Heart left ventricle (tissue), 16 donors: ENCODE data around the gene ARHGAP19. TPM values are rescaled to one million over a fixed set of nuclear protein-coding genes. Genes with fewer than 3 reads are reported as not detected.

Source experiments
- ATAC-seq, 4 donors: fragments of 200-7000 bp; cut with Tn5 transposase; one replicate each; pipeline ENCODE4 v1.9.1; 2020 to 2022; ENCODE audit warnings: moderate library complexity in 4 of 4, mild to moderate bottlenecking in 3 of 4, moderate number of reproducible peaks in 1 of 4
- DNase-seq, 5 donors: peaks; one replicate each; pipeline ENCODE4 v3.0.0-alpha.2; 2020
- H3K27ac ChIP-seq, 12 donors: fragments of 200-600 bp; sonication (generic) in 4 of 12; one replicate each; pipeline versions ENCODE4 v1.5.0 to v1.8.0; 2016 to 2022; ENCODE audit warnings: mild to moderate bottlenecking in 2 of 12
- H3K27me3 ChIP-seq, 9 donors: fragments of 200-600 bp; sonication (generic) in 2 of 9; one replicate each; pipeline versions ENCODE4 v1.5.1 to v1.8.0; 2016 to 2022; ENCODE audit warnings: mild to moderate bottlenecking in 3 of 9
- H3K36me3 ChIP-seq, 9 donors: fragments of 200-600 bp; sonication (generic) in 2 of 9; one replicate each; pipeline versions ENCODE4 v1.5.0 to v1.8.0; 2018 to 2022; ENCODE audit warnings: mild to moderate bottlenecking in 2 of 9
- H3K4me1 ChIP-seq, 12 donors: fragments of 200-600 bp; sonication (generic) in 4 of 12; one replicate each; pipeline versions ENCODE4 v1.5.0 to v1.8.0; 2016 to 2022; ENCODE audit warnings: mild to moderate bottlenecking in 3 of 12
- H3K4me3 ChIP-seq, 12 donors: fragments of 200-600 bp; sonication (generic) in 4 of 12; one replicate each; pipeline versions ENCODE4 v1.5.0 to v1.8.0; 2017 to 2022; ENCODE audit warnings: mild to moderate bottlenecking in 9 of 12, moderate library complexity in 4 of 12
- H3K9me3 ChIP-seq, 12 donors: fragments of 200-600 bp; sonication (generic) in 4 of 12; one replicate each; pipeline versions ENCODE4 v1.5.0 to v1.8.0; 2016 to 2022; ENCODE audit warnings: mild to moderate bottlenecking in 1 of 12
- POLR2A ChIP-seq, 2 donors: fragments of 450-650 bp; IDR thresholded peaks; one replicate each; pipeline ENCODE4 v1.6.1; 2017; ENCODE audit warnings: antibody characterized with exemption in 2 of 2, mild to moderate bottlenecking in 2 of 2, moderate library complexity in 2 of 2
- whole genome bisulfite sequencing, 4 donors: extraction: QIAGEN DNeasy Blood & Tissue Kit in 2 of 4; methylation state at CpG; one replicate each; pipeline versions ENCODE4 v1.1.5 to v1.1.7; 2013 to 2018; 5-methylcytosine and 5-hydroxymethylcytosine counted together
- intact Hi-C, 10 donors: fragments of 100-400 bp; cut with DNase I; formaldehyde crosslinking; loops; one replicate each; pipeline versions ENCODE4 v1.11.1 to v1.14.2; 2022
- polyA plus RNA-seq, 2 donors: library from polyadenylated mRNA; stranded (reverse); fragments of 200-250 nt; gene quantifications; one replicate each; pipeline ENCODE4 v1.2.3, GENCODE V29; 2013
- total RNA-seq, 9 donors: library from RNA; depleted of rRNA in 2 of 9; stranded (reverse); fragments of >200 nt in 2 of 9; fragmentation: NEBNext Ultra II Directional in 3 of 9; extraction: Animal tissue kit (Norgen Biotek cat#: 25700) in 3 of 9; gene quantifications; one replicate each; pipeline versions ENCODE4 v1.1.0 to v1.2.4, GENCODE V29; 2016 to 2023
- TF ChIP-seq, protein P1 (sequence below), 12 donors: fragments of 200-600 bp; sonication (generic) in 4 of 12; IDR thresholded peaks; one replicate each; pipeline versions ENCODE4 v1.5.0 to v1.8.0; 2018 to 2022; ENCODE audit warnings: antibody characterized with exemption in 12 of 12, mild to moderate bottlenecking in 5 of 12
- donor health status: ischemic (EF 13 %, LVEDD 7.1; RV severe dilation, severe dysfunction).
- donor health status: healthy with polysubstance abuse.
- donor health status: DM: no; HTN: yes; CAD: no.
- donor health status: DM: no; HTN: no; CAD: no.
- donor health status: ischemic (EF 25% LVEDD 6.9; RV normal size, moderate dysfunction).
- donor health status: ischemic (EF 25% LVEDD 5.7; RV mildly dilated, moderate dysfunction).
- donor health status: healthy.
- donor health status: DM: yes; HTN: yes; CAD: no.
- donor health status: ischemic (EF 35%, LVEDD 5.7; RV mildly dilated, moderate dysfunction).
- donor health status: nonischemic (EF 11% LVEDD 7.7; RV severe dilation, severe dysfunction).
- donor health status: DM: yes; HTN: yes; CAD: no.
- donor health status: PGD.
- donor health status: ischemic (EF 29% LVEDD 5.4; RV normal size, mild dysfunction).
- donor health status: nonischemic (EF 23%, LVEDD 6.1; RV moderate dilation, normal function).

ARHGAP19 gene
- total and polyA plus RNA-seq, 11 donors, result 1.1 to 7.4 (median 4.0) TPM

DNA sequence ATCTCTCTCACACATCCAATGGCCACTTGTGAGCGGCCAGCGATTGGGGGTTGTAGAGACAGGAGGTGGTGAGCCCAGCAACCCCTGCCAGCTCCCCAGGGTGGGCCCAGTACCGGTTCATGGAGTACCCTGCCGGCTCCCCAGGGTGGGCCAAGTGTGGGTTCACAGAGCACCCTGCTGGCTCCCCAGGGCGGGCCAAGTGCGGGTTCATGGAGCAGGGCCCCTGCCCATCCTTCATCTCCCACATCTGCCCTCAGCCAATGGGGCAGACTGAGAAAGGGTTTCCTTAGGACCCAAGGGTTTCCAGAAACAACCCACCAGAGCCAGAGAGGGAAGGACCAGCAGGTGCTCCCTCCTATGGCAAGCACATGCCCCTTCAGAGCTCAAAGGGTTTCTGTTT, 85.3 kb downstream of the ARHGAP19 start:
- Histone ChIP-seq H3K36me3 (no peaks in the 10 kb centered on the region), H3K9me3 (no peaks in the 10 kb centered on the region), H3K4me3 (no peak overlapping the region), H3K27ac (no peak overlapping the region), H3K4me1 (no peaks in the 10 kb centered on the region), H3K27me3 (no peaks in the 10 kb centered on the region)
- 67 to 100% (median 93%) methylated on average over 1 to 6 of the region's 6 CpGs for WGBS, 4 donors
- ATAC-seq, result no peak
- no peak for DNase-seq
- intact Hi-C loops, result no loop called here
- TF ChIP-seq, protein P1, sequence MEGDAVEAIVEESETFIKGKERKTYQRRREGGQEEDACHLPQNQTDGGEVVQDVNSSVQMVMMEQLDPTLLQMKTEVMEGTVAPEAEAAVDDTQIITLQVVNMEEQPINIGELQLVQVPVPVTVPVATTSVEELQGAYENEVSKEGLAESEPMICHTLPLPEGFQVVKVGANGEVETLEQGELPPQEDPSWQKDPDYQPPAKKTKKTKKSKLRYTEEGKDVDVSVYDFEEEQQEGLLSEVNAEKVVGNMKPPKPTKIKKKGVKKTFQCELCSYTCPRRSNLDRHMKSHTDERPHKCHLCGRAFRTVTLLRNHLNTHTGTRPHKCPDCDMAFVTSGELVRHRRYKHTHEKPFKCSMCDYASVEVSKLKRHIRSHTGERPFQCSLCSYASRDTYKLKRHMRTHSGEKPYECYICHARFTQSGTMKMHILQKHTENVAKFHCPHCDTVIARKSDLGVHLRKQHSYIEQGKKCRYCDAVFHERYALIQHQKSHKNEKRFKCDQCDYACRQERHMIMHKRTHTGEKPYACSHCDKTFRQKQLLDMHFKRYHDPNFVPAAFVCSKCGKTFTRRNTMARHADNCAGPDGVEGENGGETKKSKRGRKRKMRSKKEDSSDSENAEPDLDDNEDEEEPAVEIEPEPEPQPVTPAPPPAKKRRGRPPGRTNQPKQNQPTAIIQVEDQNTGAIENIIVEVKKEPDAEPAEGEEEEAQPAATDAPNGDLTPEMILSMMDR (IDR thresholded peaks at IDR 0.05), result no peak
- no peak for TF ChIP-seq POLR2A (IDR thresholded peaks at IDR 0.05)

DNA sequence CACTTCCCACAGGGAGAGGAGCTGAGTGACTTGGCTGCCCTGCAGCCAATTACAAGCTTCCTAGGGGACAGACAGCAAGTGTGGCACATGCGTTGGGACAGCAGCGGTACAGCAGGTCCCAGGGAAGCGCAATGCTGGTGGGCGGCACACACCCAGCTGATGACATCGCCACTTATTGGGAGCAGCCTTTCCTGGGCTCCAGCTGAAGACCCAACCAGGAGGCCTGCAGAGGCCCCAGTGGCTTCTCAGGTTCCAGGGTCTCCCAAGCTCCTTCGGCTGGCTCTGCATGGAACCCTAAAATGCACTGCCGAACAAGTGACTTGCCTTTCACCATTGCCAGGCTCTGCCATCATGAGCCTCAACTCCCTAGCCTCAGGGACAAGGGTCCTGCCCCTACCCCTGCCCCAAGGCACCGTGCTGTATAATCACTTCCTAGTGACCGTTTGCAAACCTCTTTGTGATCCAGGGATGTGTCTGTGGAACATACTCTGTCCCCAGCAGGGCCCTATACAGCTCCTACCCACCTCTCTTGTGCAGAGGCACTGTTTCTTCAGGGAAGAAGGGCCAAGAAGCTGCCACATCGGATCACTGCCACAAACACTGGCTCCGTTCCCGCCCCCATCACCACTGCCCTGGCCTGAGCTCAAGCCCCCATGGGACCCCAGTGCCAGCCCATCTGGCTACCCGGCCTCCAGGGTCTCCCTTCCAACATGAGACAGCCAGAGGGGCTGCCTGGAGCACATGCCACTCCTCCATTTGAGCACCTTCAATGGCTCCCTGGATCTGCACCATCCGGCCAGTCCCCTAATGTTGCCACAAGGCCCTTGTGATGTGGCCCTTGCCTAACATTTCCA, 87.4 kb downstream of the ARHGAP19 start:
- no peak for TF ChIP-seq POLR2A (IDR thresholded peaks at IDR 0.05)
- TF ChIP-seq, protein P1 (IDR thresholded peaks at IDR 0.05), result no peak
- DNase-seq, result no peak
- intact Hi-C loops, result no loop called here

DNA sequence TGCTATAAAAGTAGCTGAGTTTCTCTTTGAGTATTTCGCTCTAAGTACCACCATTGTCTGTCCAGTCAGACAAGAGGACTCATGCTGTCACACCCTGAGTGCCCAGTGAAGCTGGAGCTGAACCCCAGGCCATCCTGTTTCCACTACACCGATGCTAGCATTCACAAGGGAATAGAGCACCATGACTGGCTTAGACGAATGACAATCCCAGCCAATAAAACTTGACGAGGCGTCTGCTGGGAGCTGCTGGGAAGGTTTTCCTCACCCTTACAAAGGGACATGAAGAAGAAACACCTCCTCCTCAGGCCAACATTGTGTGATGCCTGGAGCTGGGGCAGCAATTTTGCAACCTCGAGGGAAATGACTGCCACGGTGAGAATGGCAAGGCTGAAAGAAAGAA, 89.2 kb downstream of the ARHGAP19 start:
- TF ChIP-seq POLR2A (IDR thresholded peaks at IDR 0.05), result no peak
- TF ChIP-seq, protein P1 (IDR thresholded peaks at IDR 0.05), result no peak

More for the DNA sequence above, 87.4 kb downstream of the ARHGAP19 start:
- no peak overlapping the region for H3K4me3 ChIP-seq
- H3K36me3 ChIP-seq, result no peaks in the 10 kb centered on the region
- no peaks in the 10 kb centered on the region for H3K27me3 ChIP-seq
- no peak overlapping the region for H3K27ac ChIP-seq
- H3K4me1 ChIP-seq, result no peaks in the 10 kb centered on the region
- no peak for ATAC-seq
- 89 to 93% (median 92%) methylated on average over 8 to 14 of the region's 14 CpGs for WGBS, 4 donors
- no peaks in the 10 kb centered on the region for H3K9me3 ChIP-seq

GRCh38 chr10:97200616-97201015, 91.8 kb downstream of the ARHGAP19 start:
- no peak for ATAC-seq
- Histone ChIP-seq H3K36me3 (no peaks in the 10 kb centered on the region), H3K9me3 (no peaks in the 10 kb centered on the region), H3K4me3 (no peak overlapping the region), H3K27me3 (peaks cover 0 to 14% (median 4%) of the 10 kb centered on the region in 9 donors), H3K4me1 (peaks cover 0 to 13% (median 5%) of the 10 kb centered on the region in 12 donors), H3K27ac (no peak overlapping the region)
- no peak for TF ChIP-seq POLR2A (IDR thresholded peaks at IDR 0.05)
- TF ChIP-seq, protein P1 (IDR thresholded peaks at IDR 0.05), result no peak
- intact Hi-C loops, result no loop called here
- 70 to 84% (median 82%) methylated on average over 6 of the region's 6 CpGs for WGBS, 4 donors
- DNase-seq, result no peak

More for the DNA sequence above, 89.2 kb downstream of the ARHGAP19 start:
- WGBS, 4 donors, result 80 to 94% (median 88%) methylated on average over 7 of the region's 7 CpGs
- ATAC-seq (no peak), DNase-seq (no peak)
- Histone ChIP-seq H3K9me3 (no peaks in the 10 kb centered on the region), H3K4me1 (no peaks in the 10 kb centered on the region), H3K36me3 (no peaks in the 10 kb centered on the region), H3K27ac (no peak overlapping the region), H3K27me3 (peaks cover 0 to 2% (median 0%) of the 10 kb centered on the region in 9 donors), H3K4me3 (no peak overlapping the region)
- intact Hi-C loops, result no loop called here
